Calu3 (cell line): ENCODE measurements around the gene HDGFL3. TPM values are rescaled to one million over a fixed set of nuclear protein-coding genes. Genes with fewer than 3 reads are reported as not detected.

Experiments
- BruUV-seq: library from RNA; stranded (reverse); fragments of 400-500 nt; replicated peaks from 2 replicates; lab custom pipeline; 2021; lab: Mats Ljungman, UMichigan
- CTCF ChIA-PET: fragments of 300-600 bp; sonication (Branson Sonifier 250); formaldehyde crosslinking; loops from one replicate; lab custom pipeline; 2022; ENCODE audit warnings: antibody characterized with exemption; lab: Charles Lee
- DNase-seq: peaks from one replicate; pipeline ENCODE4 v3.0.0; 2022
- H3K27ac Mint-ChIP-seq: one replicate; pipeline ENCODE4 v1.8.0; 2022; ENCODE audit warnings: mixed read lengths; ENCODE audit not compliant: unreplicated experiment
- H3K27me3 Mint-ChIP-seq: one replicate; pipeline ENCODE4 v1.8.0; 2022; ENCODE audit warnings: mixed read lengths; ENCODE audit not compliant: unreplicated experiment
- H3K36me3 Mint-ChIP-seq: one replicate; pipeline ENCODE4 v1.8.0; 2022; ENCODE audit warnings: mild to moderate bottlenecking, moderate library complexity, mixed read lengths; ENCODE audit not compliant: insufficient read depth, unreplicated experiment
- H3K4me1 Mint-ChIP-seq: one replicate; pipeline ENCODE4 v1.8.0; 2022; ENCODE audit warnings: mild to moderate bottlenecking, low read depth, mixed read lengths; ENCODE audit not compliant: unreplicated experiment
- H3K4me3 Mint-ChIP-seq: one replicate; pipeline ENCODE4 v1.8.0; 2022; ENCODE audit warnings: mild to moderate bottlenecking, low read depth, moderate library complexity, mixed read lengths; ENCODE audit not compliant: unreplicated experiment
- H3K9me3 Mint-ChIP-seq: one replicate; pipeline ENCODE4 v1.8.0; 2022; ENCODE audit warnings: low read depth, mixed read lengths; ENCODE audit not compliant: unreplicated experiment
- CTCF ChIP-seq: fragments of 200-600 bp; IDR thresholded peaks from one replicate; pipeline ENCODE4 v1.8.0; 2022; ENCODE audit warnings: antibody characterized with exemption; ENCODE audit not compliant: unreplicated experiment
- intact Hi-C: fragments of 100-400 bp; cut with micrococcal nuclease; formaldehyde crosslinking; loops from one replicate; pipeline ENCODE4 v1.10.0; 2022; ENCODE audit not compliant: unreplicated experiment
- total RNA-seq: library from RNA; stranded (reverse); gene quantifications from 2 replicates; pipeline ENCODE4 v1.2.3, GENCODE V29; 2022

HDGFL3 gene
- total RNA-seq, 1 experiment from 2014 or later: 69.4 TPM

GRCh38 chr15:83203543-83203942 is 4.1 kb downstream of the HDGFL3 start:
- intact Hi-C loops: no loop called here
- no peak for TF ChIP-seq CTCF
- no peaks in the 10 kb centered on the region for H3K9me3 Mint-ChIP-seq
- peaks cover 13% of the 10 kb centered on the region for H3K36me3 Mint-ChIP-seq
- BruUV-seq: no TSS peak
- DNase-seq: no peak
- H3K27ac Mint-ChIP-seq: no peak overlapping the region
- H3K4me1 Mint-ChIP-seq: peaks cover 45% of the 10 kb centered on the region
- H3K4me3 Mint-ChIP-seq: no peak overlapping the region
- CTCF ChIA-PET: no interaction called here
- no peaks in the 10 kb centered on the region for H3K27me3 Mint-ChIP-seq

GRCh38 chr15:83200589-83200988 is 7.0 kb downstream of the HDGFL3 start:
- Mint-ChIP-seq H3K36me3 (no peaks in the 10 kb centered on the region), H3K27ac (no peak overlapping the region), H3K9me3 (no peaks in the 10 kb centered on the region), H3K4me1 (peaks cover 36% of the 10 kb centered on the region), H3K27me3 (no peaks in the 10 kb centered on the region), H3K4me3 (no peak overlapping the region)
- BruUV-seq: no TSS peak
- no peak for DNase-seq
- CTCF ChIA-PET: no interaction called here
- intact Hi-C loops: no loop called here
- no peak for TF ChIP-seq CTCF

DNA sequence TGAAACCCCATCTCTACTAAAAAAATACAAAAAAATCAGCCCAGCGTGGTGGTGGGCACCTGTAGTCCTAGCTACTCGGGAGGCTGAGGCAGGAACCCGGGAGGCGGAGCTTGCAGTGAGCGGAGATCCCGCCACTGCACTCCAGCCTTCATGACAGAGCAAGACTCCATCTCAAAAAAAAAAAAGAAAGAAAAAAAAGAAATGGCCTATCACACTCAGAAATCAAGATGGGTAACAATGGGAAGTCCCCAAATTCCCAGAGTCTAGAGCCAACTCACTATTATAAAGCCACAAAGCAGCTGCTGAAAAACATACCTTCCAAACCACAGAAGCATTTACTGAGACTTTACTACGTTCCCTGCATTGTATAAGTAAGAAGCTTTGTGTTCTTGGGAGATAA is 7.5 kb downstream of the HDGFL3 start:
- no peak for DNase-seq
- H3K36me3 Mint-ChIP-seq: no peaks in the 10 kb centered on the region
- H3K27ac Mint-ChIP-seq: no peak overlapping the region

DNA sequence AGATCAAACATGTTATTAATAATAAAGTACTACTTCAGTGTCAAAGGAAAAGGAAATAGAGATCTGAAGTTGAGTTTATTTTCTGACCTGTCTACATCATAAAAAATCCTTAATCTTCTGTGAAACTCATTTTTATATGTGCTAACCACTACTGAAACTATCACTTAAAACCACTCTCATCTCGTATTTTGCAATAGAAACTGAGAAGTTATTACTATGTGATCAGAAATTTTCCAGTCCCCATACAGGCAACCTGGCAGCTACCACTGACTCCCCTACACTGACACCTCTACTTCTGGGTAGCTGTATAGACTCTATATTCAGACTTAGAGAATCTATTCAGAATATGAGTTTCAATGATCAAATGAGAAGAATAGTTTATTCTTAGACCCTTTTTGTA is 8.3 kb downstream of the HDGFL3 start:
- peaks cover 31% of the 10 kb centered on the region for H3K4me1 Mint-ChIP-seq
- no peaks in the 10 kb centered on the region for H3K36me3 Mint-ChIP-seq
- no peaks in the 10 kb centered on the region for H3K27me3 Mint-ChIP-seq
- H3K4me3 Mint-ChIP-seq: no peak overlapping the region
- TF ChIP-seq CTCF: no peak
- intact Hi-C loops: no loop called here
- no peak for DNase-seq
- no peaks in the 10 kb centered on the region for H3K9me3 Mint-ChIP-seq
- H3K27ac Mint-ChIP-seq: no peak overlapping the region
- no TSS peak for BruUV-seq
- CTCF ChIA-PET: no interaction called here

More for the DNA sequence above, 7.5 kb downstream of the HDGFL3 start:
- Mint-ChIP-seq H3K9me3 (no peaks in the 10 kb centered on the region), H3K4me1 (peaks cover 36% of the 10 kb centered on the region), H3K27me3 (no peaks in the 10 kb centered on the region), H3K4me3 (no peak overlapping the region)
- no peak for TF ChIP-seq CTCF
- CTCF ChIA-PET: no interaction called here
- no TSS peak for BruUV-seq
- intact Hi-C loops: no loop called here
